ENCODE data around the gene TBX21. TPM values are rescaled to one million over a fixed set of nuclear protein-coding genes. Genes with fewer than 3 reads are reported as not detected.

The TBX21 gene
- 0.12 and 1.4 TPM in 2 replicates for total RNA-seq

DNA sequence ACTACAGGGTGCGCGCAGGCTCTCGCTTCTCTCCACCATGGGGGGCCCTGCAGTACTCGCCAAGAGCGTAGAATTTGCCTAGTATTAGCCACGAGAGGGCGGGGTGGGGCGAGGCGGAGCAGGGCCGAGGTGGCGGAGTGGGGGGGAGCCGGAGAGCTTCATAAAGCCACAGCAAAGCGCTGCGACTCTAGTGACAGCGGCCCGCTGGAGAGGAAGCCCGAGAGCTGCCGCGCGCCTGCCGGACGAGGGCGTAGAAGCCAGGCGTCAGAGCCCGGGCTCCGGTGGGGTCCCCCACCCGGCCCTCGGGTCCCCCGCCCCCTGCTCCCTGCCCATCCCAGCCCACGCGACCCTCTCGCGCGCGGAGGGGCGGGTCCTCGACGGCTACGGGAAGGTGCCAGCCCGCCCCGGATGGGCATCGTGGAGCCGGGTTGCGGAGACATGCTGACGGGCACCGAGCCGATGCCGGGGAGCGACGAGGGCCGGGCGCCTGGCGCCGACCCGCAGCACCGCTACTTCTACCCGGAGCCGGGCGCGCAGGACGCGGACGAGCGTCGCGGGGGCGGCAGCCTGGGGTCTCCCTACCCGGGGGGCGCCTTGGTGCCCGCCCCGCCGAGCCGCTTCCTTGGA, at the start of gene TBX21:
Gene TBX21, plus strand, starts transcription at position 190 of the 627 bp plus-strand sequence. Its CDS starts 219 bp downstream, at position 409.

DNA sequence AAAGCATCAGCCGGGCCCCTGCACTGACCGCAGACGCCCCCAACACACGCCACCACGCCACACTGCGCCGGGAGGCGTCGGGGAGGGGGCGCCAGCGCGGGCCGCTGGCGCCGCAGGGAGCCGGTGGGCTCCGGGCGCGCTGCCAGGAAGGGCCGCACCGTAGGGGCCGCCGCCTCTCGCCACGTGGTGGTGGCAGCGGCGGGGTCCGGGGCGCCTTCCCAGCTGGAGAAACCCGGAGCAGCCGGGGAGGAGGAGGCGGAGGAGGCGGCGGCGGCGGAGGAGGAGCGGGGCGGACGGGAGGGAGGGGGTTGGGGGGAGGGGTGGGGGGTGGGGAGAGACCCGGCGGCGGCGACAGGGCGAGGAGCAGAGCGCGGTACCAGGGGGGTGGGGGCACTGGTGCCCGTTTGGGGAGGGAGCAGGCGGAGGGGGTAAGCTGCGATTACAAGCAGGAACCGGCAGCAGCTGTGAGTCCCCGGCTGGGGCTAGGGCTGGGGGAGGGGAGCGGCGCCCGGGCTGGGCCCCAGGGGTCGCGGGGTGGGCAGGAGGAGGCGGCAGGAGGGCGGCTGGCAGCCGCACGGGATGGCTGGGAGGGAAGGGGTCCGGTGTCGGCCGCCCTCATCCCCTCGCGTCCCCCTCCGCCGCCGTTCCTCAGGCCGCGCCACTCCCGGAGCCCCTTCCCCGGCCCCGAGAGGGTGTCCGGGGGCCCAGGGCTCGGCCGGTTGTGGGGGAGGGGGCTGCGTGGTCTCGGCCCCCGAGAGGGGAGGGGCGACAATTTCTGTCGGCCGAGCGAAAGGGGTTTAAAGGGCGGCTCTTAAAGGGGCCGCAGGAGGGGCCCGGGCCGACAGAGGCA, 39.1 kb upstream of the TBX21 start, which contains the start of gene TBKBP1:
Gene TBKBP1, plus strand, starts transcription at position 431 of the 850 bp plus-strand sequence. CDS start 1,952 bp downstream, outside the sequence.

Other genes with a start within 250 kb of the TBX21 start
- 116 and 142 TPM in 2 replicates for gene NPEPPS, start 202.1 kb upstream of the TBX21 start, total RNA-seq
- 506 and 887 TPM in 2 replicates for gene KPNB1, start 83.3 kb upstream of the TBX21 start, total RNA-seq
- 8.7 and 11.1 TPM in 2 replicates for gene TBKBP1, start 39.1 kb upstream of the TBX21 start, total RNA-seq
- gene OSBPL7, start 88.6 kb downstream of the TBX21 start, total RNA-seq = 7.0 and 9.5 TPM in 2 replicates
- 21.4 and 22.5 TPM in 2 replicates for gene MRPL10, start 98.3 kb downstream of the TBX21 start, total RNA-seq
- gene LRRC46, start 98.4 kb downstream of the TBX21 start, total RNA-seq = 0.11 TPM in 1 of 2 replicates, not detected in the other
- gene SCRN2, start 108.0 kb downstream of the TBX21 start, total RNA-seq = 28.3 and 35.2 TPM in 2 replicates
- 0.11 TPM in 1 of 2 replicates, not detected in the other for gene SP6, start 117.9 kb downstream of the TBX21 start, total RNA-seq
- gene SP2, start 163.0 kb downstream of the TBX21 start, total RNA-seq = 0.37 and 0.66 TPM in 2 replicates
- 18.4 and 31.6 TPM in 2 replicates for gene PNPO, start 208.3 kb downstream of the TBX21 start, total RNA-seq
- not detected in 2 replicates for gene PRR15L, start 224.6 kb downstream of the TBX21 start, total RNA-seq
- gene CDK5RAP3, start 237.9 kb downstream of the TBX21 start, total RNA-seq = 94.6 and 109 TPM in 2 replicates